Measurements from ENCODE around the gene ELP1.

DNA sequence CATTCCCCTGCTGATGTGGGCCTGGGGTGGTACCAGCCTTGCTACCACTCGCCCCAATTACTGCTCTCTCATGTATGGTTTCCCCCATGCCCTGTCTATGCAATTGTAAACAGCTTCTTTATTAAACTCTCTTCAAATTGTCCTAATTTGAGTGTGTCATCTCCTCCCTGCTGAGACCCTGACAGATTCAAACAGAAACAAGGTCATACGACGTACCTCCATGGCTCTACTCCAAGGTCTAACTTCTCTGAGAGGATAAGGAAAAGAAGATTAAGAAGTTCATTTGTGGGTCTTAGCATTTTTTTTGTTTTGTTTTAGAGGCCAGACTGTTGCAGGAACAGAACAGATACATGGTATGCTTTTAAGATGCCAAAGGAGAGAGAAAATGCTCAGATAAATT lies 38.3 kb upstream of the ELP1 start:
- TF ChIP-seq, protein P1, sequence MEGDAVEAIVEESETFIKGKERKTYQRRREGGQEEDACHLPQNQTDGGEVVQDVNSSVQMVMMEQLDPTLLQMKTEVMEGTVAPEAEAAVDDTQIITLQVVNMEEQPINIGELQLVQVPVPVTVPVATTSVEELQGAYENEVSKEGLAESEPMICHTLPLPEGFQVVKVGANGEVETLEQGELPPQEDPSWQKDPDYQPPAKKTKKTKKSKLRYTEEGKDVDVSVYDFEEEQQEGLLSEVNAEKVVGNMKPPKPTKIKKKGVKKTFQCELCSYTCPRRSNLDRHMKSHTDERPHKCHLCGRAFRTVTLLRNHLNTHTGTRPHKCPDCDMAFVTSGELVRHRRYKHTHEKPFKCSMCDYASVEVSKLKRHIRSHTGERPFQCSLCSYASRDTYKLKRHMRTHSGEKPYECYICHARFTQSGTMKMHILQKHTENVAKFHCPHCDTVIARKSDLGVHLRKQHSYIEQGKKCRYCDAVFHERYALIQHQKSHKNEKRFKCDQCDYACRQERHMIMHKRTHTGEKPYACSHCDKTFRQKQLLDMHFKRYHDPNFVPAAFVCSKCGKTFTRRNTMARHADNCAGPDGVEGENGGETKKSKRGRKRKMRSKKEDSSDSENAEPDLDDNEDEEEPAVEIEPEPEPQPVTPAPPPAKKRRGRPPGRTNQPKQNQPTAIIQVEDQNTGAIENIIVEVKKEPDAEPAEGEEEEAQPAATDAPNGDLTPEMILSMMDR (conservative IDR thresholded peaks at IDR 0.05; ENCODE audit: low read depth, low read length): no peak
- TF ChIP-seq NFE2L2 (IDR thresholded peaks at IDR 0.05; ENCODE audit: low read depth, low read length) (no peak), RAD21 (IDR thresholded peaks at IDR 0.05; ENCODE audit: low read length) (no peak), POLR2A (IDR thresholded peaks at IDR 0.05; ENCODE audit: low read depth, low read length) (no peak), MAFK (IDR thresholded peaks at IDR 0.05; ENCODE audit: low read depth, low read length) (no peak), CEBPB (IDR thresholded peaks at IDR 0.05; ENCODE audit: low read depth, low read length) (no peak)
- TF ChIP-seq, protein P2, sequence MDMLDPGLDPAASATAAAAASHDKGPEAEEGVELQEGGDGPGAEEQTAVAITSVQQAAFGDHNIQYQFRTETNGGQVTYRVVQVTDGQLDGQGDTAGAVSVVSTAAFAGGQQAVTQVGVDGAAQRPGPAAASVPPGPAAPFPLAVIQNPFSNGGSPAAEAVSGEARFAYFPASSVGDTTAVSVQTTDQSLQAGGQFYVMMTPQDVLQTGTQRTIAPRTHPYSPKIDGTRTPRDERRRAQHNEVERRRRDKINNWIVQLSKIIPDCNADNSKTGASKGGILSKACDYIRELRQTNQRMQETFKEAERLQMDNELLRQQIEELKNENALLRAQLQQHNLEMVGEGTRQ (IDR thresholded peaks at IDR 0.05; ENCODE audit: low read depth, low read length): no peak
